SH-SY5Y (cell line): ENCODE results near the gene RAB36.

Experiments
- GATA2 ChIP-seq: IDR thresholded peaks from 2 replicates; pipeline ENCODE4 v1.6.1; 2011; ENCODE audit warnings: mild to moderate bottlenecking, low read depth, low read length
- GATA3 ChIP-seq: IDR thresholded peaks from 2 replicates; pipeline ENCODE4 v1.6.1; 2011; ENCODE audit warnings: low read depth, mild to moderate bottlenecking, low read length, moderate library complexity

- no peak for TF ChIP-seq GATA3
- no peak for TF ChIP-seq GATA2
These were observed 18.9 kb upstream of the RAB36 start for GRCh38 chr22:23126165-23127054.
